ENCODE measurements around the gene COG7.
A peak's percentile ranks its signal among the peaks of the same experiment; 100 is the strongest.
"Not testable (repeated sequence)": the region's sequence is repeated elsewhere in the genome, so short reads cannot be mapped to it uniquely, and the experiment has no call there.

Gene COG7

DNA sequence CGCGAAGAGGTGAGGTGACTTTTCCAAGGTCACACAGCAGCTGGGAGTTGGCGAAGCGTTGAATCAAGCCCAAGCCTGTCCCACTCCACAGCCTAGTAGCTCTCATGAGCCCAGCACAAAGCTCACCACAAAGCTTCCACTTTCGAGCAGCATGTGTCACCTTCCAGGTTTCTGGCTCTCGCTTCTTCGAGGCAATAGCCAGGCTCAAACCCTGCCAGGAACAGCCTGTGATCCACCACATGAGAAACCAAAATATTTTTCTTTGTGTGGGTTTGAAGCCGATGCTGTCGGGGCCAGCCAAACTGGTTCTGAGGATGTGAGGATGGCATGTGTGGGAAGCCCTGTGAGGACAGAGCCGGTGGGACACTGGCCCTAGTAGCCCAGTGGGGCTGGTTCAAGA lies 68.1 kb downstream of the COG7 start:
- DNase-seq = peak in 2 of 14 donors; percentile 20 to 92

DNA sequence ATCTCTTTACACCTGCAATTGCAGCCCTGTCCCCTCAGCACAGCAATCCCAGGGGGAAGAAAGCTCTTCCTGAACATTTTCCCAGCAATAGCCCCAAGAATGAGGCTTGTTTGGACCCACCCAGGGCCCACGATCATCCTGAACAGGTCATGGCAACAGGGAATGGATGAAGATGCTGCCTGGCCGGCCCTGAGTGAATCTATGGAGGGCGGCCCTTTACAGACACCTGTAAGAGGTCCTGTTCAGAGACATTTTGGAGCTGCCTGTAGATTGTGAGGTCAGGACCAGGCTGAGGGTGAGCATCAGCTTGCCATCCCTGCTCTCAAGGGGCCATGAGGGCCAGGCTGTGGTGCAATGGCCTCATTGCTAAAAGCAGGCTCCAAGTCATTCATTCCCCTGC lies 69.1 kb downstream of the COG7 start:
- DNase-seq = no peak

- DNase-seq = no peak
Measured at GRCh38 chr16:23382279-23382678, 70.7 kb downstream of the COG7 start.

GRCh38 chr16:23381702-23382101 lies 71.3 kb downstream of the COG7 start:
- DNase-seq = not testable (repeated sequence)

GRCh38 chr16:23380501-23380951 lies 72.5 kb downstream of the COG7 start:
- DNase-seq = no peak

DNA sequence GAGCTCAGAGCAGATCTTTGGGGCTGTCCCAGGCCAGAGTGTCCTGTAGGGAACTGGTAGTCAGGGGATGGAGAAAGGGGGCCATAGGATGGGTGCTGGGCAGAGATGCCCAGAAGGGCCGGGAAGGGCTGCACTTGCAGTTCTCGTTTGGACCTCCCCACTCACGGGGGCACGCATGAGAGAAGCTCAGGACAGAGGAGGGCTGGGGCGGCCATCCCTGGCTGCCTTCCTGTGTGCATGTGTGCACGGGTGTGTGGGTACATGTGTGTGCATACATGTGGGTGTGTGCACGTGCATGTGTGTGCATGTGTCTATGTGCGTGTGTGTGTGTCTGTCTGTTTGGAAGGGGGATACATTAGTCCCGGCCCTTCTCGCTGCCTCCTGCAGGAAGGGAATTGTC lies 73.3 kb downstream of the COG7 start:
- DNase-seq = no peak

DNA sequence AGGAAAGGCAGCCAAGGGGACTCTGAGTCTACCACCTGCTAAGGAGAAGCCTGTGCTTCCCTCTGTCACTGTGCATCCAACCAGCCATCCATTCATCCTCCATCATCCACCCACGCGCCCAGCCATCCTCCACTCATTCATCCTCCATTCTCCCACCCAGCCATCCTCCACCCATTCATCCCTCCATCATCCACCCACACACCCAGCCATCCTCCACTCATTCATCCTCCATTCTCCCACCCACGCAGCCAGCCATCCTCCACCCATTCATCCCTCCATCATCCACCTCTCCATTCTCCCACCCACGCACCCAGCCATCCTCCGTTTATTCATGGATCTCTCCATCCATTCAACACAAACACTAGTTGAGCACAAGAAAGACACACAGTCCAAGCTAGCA lies 74.1 kb downstream of the COG7 start:
- no peak for DNase-seq

DNA sequence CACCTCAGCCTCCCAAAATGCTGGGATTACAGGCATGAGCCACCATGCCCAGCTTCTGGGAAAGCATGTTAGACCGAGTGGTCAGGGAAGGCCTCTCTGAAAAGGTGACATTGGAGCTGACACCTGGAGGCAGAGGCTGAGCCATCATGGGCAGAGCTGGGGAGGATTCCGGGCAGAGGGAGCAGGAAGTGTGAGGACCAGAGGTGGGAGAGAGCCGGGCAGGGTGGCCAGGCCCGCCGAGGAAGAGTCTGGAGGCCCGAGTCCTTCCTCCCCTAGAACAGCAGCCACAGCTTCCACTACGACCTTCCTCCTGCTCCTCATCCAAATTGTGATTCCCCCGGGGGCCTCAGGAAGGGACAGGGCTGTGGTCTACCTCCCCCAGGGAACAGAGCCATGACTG lies 74.7 kb downstream of the COG7 start:
- no peak for DNase-seq

DNA sequence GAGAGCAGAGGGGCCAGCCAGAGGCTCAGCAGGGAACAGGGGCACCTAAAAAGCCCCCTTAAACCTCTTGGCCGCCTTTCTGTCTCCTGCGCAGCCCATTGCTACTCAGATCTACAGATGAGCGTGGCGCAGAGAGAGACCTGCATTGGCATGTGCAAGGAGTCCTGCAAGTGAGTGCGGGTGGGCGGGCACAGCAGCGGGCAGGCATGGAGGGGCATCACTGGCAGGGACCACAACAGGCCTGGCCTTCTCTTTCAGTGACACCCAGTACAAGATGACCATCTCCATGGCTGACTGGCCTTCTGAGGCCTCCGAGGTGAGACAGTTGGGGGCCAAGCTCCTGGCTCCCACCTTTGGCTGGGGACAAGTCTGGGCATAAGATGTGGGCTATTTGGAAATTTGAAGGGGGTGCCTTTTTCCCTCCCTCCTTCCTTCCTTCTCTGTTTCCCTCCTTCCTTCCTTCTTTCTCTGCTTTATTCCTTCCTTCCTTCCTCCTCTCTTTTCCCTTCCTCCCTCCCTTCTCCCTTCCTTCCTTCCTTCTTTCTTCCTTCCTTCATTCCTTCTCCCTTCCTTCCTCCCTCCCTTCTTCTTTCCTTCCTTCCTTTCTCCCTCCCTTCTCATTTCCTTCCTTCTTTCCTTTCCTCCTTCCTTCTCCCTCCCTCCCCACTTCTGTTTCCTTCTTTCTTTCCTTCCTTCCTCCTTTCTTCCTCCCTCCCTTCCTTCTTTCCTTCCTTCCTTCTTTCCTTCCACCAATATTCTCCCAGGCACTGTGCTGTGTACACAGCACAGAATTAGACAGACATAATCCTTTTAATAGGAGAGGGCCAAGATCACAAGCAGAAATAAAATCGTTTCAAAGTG lies 75.7 kb downstream of the COG7 start:
- DNase-seq = no peak

- no peak for DNase-seq
Measured at GRCh38 chr16:23375643-23376042, 77.3 kb downstream of the COG7 start.

DNA sequence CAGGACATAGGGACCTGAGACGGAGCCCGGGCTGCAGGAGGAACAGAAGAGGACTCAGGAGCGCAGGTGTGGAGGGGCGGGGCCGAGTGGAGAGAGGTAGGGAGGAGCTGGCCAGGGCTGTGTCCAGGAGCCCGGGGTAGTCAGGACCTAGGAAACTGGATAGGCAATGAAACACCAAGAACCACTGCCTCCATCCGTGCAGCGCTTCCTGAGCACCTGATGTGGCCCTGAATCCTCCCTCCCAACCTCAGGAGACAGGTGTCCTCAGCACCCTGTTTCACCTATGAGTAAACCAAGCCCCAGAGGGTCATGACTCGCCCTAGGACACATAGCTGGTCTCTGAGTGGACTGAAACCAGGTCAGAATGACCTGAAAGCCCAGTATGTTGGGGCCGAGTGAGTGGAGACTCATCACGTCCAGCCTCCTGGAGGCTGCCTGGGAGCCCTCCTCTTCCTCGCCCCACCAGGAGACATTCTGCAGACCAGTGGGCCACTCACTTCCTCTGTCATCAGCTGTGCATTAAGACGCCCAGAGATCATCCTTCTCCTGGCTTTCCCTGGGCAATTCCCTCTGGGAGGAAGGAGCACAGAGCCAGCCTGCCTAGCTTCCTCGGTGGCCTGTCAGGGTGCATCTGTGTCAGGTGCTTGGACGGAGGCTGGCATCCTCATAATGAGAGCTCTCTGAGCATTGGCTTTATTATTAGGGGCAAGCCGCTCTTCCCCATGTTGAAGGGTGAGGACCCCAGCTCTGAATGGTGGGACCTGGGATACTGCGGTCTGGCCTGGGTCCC lies 78.1 kb downstream of the COG7 start:
- DNase-seq = no peak

DNA sequence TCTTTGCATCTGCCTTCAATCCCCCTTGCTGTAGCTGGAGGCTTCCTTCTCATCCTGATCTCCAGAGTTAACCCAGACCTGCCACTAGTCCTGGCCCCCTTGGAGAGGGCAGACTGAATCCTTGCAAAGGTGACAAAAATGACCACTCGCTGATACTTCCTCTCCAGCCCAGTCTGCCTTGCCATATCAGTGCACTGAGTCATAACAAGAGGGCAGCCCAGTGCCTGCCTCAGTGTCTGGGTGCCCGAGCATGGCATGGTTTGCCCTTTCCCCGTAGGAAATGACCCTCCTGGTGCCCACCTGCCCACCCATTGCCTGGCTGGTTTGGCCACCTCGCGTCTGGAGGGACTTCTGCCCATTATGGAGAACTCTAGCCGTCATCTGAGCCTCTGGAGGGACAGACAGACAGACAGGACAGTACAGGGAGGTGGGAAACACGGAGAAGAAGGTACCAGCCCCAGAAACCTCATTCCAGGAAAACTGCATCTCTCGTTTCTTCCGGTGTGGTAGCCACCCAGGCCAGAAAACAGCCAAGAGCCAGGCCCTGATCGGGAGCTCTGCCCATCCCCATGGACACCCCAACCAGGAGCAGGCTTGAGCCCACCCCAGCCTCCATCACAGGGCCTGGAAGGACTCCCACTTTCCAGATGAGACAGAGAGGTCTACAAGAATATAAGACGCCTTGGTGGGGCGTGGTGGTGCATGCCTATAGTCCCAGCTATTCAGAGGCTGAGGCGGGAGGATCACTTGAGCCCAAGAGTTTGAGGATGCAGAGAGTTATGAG lies 79.4 kb downstream of the COG7 start:
- no peak for DNase-seq

GRCh38 chr16:23371368-23371767 lies 81.6 kb downstream of the COG7 start:
- DNase-seq = no peak

GRCh38 chr16:23369416-23369815 lies 83.6 kb downstream of the COG7 start:
- no peak for DNase-seq

DNA sequence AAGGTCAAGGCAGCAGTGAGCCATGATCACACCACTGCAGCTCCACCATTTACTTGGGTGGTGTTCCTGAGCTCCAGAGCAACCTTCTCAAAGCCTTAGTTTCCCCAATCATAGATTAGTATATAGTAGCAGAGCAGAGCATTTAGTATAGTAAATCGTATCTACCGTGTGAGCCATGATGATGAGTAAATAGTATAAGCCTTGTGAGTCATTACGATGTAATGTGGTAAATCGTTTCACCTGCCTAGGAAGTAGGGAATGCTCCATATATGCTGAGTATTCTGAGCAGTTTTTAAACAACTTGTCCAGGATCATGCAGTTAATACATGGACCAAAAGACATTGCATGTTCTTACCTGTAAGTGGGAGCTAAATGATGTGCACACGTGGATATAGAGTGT lies 84.5 kb downstream of the COG7 start:
- no peak for DNase-seq

- DNase-seq = no peak
Measured at GRCh38 chr16:23367988-23368387, 85.0 kb downstream of the COG7 start.

DNA sequence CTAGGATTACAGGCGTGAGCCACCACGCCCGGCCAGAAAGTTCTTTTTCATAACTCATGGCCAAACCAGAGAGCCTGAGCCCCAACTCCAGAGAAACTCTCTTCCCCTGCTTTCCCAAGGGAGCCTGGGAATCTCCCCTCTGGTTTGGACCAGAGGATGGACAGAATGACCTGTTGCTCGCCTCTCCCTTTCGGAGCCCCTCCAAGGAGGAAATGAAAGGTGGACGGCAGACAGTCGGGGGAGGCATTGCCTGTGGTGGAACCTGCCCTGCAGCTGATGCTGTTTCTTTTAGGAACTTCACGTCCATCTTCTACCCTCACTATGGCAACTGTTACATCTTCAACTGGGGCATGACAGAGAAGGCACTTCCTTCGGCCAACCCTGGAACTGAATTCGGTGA lies 85.4 kb downstream of the COG7 start:
- no peak for DNase-seq

GRCh38 chr16:23366341-23366740 lies 86.6 kb downstream of the COG7 start:
- DNase-seq = not testable (repeated sequence)

- no peak for DNase-seq
Measured at GRCh38 chr16:23365602-23366240, 87.3 kb downstream of the COG7 start.

GRCh38 chr16:23362460-23363317 lies 90.3 kb downstream of the COG7 start:
- no peak for DNase-seq

DNA sequence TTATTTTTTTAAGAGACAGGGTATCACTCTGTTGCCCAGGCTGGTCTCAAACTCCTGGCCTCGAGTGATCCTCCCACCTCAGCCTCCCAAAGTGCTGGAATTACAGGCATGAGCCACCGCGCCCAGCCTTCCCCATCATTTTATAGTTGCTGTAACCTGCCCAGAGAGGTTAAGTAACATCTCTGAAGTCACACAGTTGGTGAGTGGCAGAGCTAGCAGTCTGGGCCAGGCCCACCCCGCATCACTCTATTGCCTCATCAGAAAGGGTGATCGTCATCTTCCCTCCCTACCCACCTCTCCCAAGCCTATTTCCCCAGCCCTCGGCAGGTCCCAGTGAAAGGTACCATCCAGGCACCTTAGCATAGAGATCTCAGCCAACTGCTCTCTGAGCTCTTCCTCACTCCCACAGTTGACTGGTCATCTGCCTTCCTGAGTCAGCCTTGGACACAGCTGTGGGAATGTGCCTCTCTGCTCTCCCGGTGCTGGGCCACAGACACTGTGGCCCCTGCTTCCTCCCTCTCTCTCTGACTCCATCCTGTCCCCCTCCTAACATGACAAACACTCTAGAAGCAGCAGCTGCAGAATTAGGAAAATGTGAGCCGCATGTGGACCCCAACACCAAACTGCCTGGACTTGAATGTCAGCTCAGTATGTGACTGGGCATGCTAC lies 93.8 kb downstream of the COG7 start:
- DNase-seq = no peak

All from C1 segment of cervical spinal cord (tissue), 14 donors.